GM21825 (cell line): ENCODE measurements around the gene CARD10.
"Not testable (repeated sequence)": the region's sequence is repeated elsewhere in the genome, so short reads cannot be mapped to it uniquely, and the experiment has no call there.

Source experiments
- ATAC-seq: cut with Tn5 transposase; IDR thresholded peaks from one replicate; pipeline ENCODE4 v1.9.1; 2021; ENCODE audit warnings: mild to moderate bottlenecking, moderate library complexity; ENCODE audit not compliant: unreplicated experiment

CARD10 gene

DNA sequence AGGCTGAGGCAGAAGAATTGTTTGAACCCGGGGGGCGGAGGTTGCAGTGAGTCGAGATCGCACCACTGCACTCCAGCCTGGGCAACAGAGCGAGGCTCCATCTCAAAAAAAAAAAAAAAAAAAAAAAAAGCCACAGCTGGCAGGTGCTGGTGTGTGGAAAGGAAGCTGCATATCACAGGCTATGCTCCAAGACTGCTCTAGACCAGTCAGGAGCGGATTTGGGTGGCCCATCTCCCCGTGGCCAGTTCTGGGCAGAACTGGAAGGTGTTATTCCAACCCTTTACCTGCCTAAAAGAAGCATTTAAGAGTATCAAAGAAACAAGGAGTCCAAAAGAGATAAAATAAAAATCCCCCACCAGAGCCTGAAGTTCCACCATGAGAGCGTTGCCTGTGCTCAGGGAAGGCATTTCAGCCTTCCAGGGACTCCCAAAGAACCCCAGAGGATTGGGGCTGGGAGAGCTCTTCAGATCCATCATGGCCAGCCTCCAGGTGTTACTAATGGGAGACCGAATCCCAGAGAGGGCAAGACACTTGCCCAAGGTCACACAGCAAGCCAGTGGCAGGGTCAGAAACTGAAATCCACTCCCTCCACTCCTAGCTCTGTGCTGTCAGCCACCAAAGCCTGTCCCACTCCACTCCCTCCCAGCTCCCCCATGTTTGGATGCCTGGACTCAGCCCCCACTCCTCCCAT is 47.3 kb downstream of the CARD10 start:
- ATAC-seq: no peak

DNA sequence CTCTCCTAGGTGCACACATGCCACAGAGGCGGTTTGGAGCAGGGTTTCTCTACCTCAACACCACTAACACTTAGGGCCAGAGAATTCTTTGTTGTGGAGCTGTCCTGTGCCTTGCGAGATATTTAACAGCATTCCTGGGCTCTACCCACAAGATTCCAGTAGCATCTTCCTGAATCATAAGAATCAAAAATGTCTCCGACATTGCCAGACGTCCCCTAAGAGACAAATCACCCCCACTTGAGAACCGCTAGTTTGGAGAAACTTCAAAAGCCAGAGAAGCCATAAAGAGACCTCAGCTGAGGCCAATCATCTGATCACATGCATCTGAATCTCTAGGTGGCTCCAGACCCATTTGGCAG is 49.1 kb downstream of the CARD10 start:
- no peak for ATAC-seq

DNA sequence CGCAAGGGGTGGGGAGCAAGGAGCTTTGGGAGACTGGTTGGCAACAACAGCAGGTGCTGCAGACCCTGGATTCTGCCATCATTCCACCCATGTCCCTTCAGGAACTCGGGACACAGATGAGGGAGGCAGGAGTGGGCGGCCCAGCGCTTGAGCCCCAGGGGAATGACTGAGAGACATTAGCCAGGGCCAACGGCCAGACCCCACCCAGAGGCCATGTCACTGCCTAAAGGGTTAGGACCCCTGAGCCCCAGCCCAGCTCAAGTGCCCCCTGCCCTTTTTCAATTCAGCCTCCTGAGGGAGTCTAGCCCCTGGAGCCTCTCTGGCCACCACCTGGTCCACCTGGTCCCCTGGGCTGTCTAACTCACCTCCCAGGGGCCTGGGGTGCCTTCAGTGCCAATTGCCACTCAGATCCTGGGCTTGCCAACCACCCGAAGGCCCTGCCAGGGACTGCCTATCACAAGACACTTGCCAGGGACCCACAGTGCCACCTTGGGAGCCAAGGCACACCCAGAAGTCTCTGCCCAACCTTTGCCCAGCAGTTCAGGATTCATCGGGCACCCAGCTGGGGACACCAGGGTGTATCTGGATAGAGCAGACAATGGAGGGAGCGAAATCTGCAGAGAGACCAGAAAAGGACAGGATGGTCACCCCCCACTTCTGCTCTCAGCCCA is 49.7 kb downstream of the CARD10 start:
- ATAC-seq: no peak

DNA sequence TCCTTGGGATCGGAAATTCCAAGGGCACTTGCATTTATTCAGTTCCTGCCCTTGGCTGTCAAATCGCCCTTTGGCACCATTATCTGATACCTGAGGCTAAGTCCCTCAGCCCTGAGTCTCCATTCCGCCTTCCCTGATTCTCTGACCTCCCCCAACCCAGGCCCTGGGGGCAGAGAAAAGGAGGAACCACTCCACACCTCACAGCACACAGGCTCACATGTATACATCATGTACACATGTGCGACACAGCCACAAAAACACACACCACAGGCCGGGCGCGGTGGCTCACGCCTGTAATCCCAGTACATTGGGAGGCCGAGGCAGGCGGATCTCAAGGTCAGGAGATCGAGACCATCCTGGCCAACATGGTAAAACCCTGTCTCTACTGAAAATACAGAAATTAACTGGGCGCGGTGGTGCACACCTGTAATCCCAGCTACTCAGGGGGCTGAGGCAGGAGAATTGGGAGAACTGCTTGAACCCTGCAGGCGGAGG is 51.0 kb downstream of the CARD10 start:
- not testable (repeated sequence) for ATAC-seq

DNA sequence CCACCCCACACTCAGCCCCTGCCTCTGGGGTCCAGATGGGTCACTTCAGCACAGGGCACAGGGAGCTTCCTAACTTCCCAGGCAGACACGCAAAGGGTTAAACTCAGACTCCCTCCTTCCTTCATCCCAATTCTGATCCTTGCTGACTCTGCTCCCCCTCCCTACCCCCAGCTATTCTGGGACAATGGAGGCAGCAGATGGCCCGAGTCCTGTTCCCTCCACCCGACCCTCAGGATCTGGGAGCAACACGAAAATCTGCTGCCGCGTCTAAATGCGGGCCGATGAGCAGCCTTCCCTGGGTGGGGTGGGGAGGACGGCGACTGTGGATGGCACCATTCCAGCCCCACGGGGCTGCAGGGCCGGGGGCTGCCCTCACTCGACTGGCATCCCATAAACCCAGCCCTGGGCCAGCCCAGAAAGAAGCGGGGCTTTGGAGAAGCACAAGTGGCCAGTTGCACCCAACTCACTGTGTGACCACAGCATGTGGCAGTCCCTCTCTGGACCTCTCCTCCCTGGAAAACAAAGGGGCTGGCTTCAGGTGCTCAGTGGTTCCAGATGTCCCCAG is 51.7 kb downstream of the CARD10 start:
- ATAC-seq: no peak

DNA sequence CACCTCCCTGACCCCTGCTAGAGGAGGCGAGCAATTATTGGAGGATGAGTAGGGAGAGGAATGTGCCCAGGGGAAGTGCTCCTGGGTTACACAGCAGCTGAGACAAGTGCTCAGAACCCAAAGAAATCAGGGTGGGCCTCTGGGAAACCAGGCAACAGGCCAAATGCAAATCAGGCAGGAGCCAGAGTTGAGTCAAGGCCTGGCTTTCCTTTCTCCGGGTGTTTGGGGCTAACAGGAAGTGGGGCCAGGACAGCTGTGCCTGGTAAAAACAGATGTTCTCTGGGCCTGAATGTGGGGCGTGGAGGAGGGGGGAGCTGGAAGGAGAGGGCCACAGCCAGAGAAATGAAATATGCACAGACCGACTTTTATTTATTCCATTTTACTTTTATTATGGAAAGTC is 55.0 kb downstream of the CARD10 start:
- ATAC-seq: no peak

DNA sequence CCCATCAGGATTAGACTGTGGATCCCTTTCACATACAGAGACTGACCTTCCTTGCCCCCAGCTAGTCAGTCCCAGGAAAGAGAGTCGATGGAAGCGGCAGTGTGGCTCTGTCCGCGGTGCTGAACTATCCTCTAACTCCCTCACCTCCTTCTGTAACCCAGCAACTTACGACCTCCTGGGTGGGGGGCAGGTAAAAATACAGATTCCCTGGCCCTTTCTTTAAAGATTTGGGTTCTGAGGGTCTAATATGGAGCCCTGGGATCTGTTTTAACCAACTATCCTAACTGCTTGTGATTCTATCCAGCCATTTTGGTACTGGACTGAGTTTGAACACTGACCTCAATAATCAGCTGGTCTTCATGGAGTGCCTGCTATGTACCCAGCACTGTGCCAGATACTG is 56.2 kb downstream of the CARD10 start:
- ATAC-seq: no peak

DNA sequence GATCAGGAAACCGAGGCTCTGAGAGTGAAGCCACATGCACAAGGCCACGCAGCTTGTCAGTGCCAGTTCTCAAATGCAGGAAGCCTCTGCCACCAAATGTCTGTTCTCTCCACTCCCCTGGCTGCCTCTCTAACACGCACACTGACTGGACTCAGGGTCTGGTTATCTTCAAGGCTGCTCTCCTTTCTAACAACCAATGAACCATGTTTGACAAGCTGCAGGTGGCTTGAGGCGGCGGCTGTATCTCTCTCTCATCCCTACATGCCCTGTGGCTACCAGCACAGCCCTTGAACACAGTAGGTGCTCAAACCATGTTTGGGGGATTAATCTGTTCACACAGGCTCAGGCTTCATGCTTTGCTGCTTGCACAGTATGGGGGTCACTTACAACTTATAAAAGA is 56.8 kb downstream of the CARD10 start:
- no peak for ATAC-seq

DNA sequence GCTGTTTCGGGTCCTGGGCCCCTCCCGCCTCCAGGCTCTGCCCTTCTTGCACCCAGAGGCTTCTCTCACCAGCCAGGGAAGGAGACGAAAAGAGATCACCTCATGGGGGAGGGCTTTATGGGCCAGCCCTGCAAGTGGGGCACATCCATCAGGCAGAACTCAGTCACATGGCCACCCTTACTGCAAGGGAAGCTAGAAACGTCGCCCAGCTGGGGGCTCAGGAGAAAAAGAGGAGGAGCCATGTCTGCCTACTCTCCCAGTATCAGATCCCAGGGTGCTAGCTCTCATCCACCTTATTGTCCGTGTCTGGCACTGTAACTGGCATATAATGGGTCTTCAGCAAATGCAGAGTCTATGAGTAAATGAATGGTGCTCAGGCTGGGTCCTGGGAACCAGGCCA is 57.3 kb downstream of the CARD10 start:
- ATAC-seq: no peak

DNA sequence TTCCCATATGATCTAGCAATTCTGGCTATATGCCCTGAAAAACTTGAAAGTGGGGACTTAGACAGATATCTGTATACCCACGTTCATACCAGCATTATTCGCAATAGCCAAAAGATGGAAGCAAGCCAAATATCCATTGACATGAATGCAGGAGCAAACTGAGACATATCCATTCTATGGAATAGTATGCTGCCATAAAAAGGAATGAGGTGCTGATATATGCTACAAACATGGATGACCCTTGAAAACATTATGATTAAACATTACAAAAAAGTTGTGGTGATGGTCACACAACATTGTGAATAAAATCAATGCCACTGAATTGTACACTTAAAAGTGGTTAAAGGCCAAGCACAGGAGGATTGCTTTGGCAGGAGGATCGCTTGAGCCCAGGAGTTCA is 58.5 kb downstream of the CARD10 start:
- ATAC-seq: no peak

DNA sequence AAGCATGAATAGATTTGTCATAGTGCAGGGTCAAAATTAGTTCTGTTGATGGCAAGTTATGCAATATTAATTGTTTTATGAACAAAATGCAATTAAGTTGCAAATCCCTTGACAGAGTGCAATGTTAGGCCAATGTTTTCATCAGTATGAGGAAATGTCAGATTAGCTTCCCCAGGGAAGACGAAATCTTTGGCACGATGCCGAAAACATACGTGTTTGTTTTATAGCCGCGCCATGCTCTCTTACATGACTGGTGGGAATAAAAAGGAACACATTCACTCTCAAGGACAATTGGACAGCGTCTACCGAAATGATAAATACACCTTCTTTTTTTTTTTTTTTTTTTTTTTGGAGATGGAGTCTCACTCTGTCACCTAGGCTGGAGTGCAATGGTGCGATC is 60.0 kb downstream of the CARD10 start:
- ATAC-seq: no peak

DNA sequence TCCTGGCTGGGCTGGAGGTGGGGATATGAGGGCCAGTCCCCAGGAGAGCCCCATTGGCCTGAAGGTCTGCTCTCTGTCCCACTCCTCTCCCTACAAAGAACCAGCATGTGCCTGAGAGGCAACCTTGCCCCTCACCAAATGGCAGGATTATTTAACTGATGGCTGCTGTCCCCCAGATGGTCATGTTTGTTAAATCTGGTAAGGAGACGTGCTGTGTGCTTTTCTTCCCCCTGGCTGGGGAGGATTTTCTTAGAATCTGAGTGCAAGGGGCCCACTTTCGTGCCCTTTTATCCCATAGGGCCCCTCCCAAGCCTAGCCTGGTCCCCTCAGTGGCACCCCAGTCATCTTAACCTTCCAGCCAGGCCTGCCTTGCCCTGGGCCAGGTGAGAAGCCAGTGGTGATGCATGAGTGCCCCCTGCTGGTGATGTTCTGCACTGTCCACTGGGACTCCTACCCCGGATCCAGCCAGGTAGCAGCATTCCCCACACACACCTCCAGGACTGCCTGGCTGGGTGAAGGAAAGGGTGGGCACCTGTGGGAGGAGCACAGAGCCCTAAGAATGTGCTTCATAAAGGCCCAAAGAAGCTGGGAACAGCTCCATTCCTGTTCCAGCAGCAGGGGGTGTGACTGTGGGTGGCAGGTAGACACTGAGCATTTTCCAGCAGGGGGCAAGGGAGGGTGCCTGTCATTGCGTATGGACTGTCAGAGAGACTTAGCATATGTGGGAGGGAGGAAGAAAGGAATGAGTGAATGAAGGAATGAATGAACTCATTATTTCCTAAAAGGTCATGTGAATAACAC is 61.9 kb downstream of the CARD10 start:
- ATAC-seq: no peak

DNA sequence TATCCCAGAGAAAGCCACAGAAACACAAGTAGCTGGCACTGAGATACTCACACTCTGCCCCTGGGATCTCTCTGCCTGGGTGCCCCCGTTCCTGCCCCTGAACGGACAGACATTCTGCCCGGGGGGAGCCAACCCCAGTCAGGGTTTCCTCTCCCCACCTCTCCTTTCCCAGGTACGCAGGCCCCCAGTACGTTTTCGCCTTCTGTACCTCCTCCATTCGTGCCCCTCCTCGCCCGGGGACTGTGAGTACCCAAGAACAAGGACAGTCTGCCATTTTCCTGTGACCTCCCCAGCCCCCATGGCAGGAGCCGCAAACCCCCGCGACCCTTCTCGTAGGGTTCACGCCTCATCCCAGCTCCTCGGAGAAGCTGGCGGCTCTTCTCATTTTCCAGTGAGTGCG is 62.9 kb downstream of the CARD10 start:
- no peak for ATAC-seq

DNA sequence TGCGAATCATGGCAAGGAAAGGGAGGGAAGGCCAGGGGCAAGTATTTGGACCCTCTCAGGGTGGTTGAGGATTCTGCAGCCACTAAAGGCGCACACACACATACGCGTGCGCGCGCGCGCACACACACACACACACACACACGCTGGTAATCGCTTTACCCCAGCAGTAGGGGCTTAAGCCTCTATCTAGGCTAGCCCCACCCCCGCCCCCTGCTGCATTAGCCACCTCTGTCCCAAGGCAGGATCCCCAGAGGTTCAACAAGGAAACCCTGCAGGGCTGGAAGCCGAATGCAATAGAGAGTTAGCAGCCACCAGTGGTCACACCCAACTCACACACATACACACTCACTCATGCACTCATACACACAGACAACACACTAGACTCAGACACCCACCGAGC is 63.3 kb downstream of the CARD10 start:
- no peak for ATAC-seq

DNA sequence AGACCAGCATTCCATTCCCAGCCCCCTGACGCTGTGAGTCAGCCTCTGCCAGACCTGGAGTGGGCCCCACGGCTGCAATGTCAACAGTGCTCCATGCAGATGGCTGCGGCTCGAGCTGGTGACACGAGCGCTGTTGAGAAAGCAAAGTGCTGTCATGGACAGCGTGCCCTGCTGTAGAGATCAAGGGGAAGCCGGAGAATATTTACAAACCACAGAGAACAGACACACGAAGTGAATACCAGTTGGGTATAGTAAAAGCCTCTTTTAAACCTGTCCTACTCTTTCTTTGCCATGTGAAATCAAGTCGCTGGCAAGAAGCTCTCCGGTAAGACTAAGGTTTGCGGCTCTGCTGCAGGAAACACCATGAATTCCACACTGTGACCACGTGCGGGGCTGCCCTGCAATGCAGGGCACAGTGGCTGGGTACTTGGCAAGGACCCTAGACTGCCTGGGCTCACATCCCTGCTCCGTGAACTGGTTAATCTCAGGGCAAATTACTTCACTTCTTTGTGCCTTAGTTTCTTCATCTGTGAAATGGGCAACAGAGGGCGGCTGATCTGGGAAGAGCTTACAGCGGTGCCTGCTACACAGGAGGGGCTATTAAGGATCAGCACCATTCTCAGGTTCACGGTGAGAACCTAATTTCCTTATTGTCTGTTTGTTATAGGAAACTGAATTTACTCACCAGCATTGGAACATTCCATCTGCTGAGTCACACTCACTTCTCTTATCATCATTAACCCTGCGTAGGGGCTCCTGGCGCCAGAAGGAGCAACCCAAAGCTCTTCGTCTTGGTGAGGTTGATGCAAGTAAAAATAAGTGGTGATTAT is 64.1 kb downstream of the CARD10 start:
- ATAC-seq: no peak

DNA sequence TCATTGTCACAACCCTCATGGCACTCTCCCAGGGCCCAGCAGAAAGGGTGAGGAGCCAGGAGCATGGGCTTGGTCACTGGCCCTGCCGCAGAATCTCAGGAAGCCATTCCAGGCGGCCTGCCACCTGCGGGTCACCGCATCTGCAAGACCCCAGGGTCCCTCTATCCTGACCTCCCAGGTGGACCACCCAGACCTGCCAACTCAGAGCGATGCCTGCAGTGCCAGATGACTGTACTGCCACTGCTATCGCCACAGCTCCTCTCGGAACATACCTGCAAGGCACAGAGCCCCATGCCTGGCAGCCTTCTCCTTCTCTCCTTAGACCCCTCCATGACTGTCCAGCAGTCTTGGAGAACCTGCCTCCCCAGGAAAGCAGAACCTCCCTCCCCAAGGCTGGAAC is 65.5 kb downstream of the CARD10 start:
- ATAC-seq: no peak

DNA sequence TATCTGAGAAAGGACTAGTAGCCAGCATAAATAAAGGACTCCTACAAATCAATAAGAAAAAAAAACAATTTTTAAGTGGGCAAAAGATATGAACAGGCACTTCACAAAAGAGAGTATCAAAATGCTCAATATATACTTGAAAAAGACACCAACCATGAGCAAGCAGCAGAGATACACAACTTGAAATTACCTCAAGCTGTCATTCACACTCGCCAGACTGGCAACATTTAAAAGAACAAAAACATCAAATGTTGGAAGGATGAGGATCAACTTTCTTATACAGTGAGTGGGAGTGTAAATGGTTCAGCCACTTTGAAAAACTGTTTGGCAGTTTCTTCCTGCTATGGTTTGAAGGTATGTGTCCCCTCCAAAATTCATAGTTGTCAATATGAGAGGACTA is 68.0 kb downstream of the CARD10 start:
- ATAC-seq: no peak

DNA sequence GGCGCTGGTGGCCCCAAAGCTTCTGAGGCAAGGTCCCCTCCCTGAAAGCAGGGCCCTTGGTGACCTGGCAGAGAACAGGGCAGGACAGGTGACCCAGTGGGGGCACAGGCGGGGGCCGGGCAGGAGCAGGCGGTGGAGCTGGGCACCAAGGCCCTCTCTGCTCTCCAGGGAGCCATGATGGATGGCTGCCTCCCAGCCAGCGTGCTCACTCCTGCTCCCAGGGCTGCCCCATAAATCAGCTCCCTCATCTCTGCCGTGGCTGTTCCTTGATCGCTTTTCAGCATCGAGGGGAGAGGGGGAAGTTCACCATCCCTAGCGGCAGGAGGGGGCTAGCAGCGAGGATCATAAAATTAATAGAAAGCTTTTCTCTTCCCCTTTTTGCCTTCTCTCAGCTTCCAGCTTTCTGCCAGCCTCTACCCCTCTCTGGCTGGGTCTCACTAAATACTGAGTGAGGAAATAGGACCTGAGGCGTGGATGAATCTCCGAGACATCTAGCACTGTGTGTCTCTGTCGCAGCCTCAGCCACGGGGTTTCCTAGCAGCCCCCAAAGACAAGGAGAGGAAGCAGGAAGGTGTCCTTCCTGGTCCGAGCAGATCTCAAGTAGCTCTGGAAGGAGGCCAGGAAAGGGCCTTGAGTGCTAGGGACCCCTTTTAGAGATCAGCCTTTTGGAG is 69.7 kb downstream of the CARD10 start:
- no peak for ATAC-seq

DNA sequence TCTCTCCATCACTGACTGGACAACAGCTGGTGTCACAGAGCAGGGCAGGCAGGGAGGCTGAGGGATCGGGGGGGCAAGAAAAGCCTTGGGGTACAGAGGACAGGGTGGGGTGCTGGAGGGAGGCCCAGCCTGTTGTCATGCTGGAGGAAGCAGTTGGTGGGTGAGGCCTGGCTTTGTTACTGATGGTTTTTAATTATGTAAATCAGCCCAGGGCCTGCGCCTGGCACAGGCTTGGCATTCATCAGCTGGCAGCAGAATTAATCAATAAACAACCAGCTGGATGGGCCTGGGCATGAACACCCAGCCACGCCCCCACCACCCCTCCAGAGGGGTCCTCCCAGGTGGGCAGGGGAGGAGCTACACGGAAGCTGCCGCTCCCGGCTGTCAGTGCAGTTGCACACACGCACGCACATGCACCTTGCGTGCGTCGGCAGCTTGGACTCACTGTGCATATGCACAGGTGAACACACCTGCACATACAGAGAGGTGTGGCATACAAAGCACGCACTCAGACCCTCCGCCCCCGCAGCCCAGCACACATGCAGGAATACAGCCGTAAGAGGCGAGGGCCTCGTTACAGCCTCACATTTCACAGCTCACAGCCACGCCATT is 70.6 kb downstream of the CARD10 start:
- no peak for ATAC-seq

DNA sequence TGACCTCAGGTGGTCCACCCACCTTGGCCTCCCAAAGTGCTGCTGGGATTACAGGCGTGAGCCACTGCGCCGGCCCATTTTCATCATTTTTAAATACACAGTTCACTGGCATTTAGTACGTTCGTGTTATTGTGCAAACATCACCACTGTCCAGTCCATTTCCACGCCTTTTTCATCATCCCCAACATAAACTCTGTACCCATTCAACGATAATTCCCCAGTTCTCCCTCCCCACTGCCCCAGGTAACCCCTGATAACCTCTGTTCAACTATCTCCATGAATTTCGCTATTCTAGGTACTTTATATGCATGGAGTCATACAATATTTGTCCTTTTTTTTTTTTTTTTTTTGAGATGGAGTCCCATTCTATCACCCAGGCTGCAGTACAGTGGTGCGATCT is 73.7 kb downstream of the CARD10 start:
- ATAC-seq: no peak
